HG03196 (cell line): ENCODE results near the gene MTA1.

Experiments used
- ATAC-seq: cut with Tn5 transposase; IDR thresholded peaks from one replicate; pipeline ENCODE4 v1.9.1; 2021; ENCODE audit not compliant: unreplicated experiment

The MTA1 gene

DNA sequence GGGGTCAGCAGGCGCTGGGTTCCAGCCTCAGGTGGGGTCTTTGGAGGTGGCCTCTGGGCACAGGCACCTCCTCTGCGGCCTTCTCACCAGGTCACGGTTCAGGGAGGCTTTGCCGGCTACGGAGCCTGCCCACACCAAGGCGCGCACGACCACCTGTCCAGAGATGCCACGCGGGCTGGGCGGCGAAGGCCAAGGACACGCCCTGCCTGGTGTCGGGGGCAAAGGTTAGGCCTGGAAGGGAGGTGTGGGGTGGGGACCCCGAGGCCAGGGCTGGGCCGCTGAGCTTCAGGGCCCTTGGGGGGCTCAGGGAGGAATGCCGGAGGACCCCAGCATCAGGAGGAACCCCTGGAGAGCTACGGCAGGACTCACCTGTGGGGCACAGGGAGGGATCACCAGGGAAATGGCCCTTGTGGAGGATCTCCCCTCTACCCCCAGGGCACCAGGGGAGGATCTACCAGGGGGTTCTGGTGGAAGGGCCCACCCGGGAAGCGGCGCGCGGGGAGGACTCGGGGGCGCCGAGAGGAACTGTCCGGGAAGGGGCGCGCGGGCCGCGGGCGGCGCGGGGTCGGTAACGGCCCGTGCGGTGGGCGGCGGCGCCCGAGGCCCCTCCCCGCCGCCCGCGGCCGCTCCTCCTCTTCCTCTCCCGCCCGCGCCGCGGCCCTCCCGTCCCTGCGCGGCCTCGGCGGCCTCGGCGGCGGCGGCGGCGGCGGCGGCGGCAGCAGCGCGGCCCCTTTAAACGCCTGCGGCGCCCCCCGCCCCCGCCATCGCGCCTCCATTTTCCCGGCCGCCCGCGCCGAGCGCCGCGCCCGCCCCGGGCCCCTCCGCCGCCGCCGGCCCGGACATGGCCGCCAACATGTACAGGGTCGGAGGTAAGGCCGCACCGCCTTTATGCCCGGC lies at the start of gene MTA1:
Gene MTA1 (plus strand): TSS at position 633 of the 897 bp plus-strand sequence. CDS start 209 bp downstream, at position 842.
- ATAC-seq: no peak

DNA sequence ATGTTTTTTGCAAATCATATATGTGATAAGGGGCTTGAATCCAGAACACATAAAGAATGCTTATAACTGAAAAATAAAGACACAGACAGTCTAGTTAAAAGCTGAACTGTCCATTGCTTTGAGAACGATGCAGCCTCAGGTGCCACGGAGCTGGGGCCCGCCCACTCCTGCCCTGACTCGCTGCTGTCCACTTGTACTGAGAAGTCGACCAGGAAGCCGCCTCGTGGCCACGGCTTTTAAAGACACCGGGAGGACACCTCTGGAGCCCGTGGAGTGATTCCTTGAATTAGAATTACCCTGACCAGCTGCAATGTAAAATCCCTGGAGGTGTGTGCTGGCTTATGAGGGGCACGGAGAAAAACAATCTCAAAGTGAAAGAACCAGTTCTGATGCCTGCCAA lies 45.2 kb upstream of the MTA1 start:
- no peak for ATAC-seq

GRCh38 chr14:105375635-105376057 lies 44.0 kb upstream of the MTA1 start:
- no peak for ATAC-seq

GRCh38 chr14:105376521-105377440 lies 42.8 kb upstream of the MTA1 start:
- ATAC-seq: no peak

DNA sequence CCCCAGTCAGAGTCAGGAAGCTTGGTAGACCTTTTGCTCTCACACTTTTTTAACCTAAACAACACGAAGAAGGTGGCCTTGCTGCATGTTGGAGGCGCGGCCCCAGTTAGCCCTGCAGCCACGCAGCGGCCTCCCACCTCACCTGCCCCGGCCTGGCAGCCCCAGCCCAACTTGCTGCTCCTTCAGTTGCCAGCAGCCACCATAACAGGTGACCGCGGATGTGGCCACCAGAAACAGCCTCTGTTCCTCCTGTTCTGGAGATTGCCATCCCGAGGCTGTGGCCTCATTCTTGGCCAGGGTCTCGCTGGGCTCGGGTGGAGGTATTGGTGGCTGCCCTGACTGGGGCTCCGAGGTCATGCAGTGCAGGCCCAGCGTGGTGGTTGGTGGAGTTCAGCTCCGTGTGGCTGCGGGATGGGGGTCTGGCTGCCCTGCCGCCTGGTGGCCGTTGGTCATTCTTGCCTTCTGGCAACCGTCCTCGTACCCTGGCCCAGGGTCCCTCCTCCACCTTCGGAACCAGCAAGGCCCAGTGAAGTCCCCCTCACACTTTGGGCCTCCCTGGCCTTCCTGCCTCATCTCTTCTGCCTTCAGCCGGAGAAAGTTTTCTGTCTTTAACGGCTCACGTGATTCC lies 42.0 kb upstream of the MTA1 start:
- no peak for ATAC-seq

GRCh38 chr14:105378199-105378598 lies 41.4 kb upstream of the MTA1 start:
- no peak for ATAC-seq

- ATAC-seq: no peak
These were observed 40.5 kb upstream of the MTA1 start for GRCh38 chr14:105378873-105379685.

DNA sequence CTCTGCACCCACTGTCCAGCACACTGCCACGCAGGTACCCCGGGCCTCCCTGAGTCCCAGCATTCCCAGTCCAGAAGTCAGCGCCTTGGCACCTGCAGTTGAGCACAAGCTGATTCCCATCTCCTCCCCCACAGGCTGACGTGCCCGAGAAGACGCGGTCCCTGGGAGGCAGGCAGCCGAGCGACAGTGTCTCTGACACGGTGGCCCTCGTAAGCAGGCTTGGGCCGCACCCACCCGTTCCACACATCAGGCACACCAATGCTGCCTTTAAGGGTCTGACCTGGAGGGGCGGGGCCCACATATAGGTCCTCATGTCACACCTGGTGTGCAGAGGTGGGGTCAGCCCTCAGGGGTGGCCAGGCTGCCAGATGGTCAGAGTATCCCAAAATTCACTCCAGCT lies 39.7 kb upstream of the MTA1 start:
- ATAC-seq: no peak

DNA sequence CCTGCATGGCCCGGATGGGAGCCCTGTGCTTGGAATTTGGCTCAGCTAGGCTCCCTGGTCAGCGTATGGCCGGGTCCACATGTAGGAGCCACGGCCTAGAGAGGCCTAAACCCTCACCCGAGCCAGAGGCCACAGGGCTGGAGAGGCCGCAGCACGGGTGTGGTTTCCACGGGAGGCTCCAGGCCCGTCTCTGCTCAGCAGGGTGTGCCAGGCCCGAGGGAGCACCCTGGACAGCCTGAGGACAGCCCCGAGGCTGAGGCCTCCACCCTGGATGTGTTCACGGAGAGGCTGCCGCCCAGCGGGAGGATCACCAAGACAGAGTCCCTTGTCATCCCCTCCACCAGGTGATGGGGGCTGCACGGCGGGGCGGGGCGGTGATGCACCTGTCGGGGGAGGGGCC lies 38.9 kb upstream of the MTA1 start:
- ATAC-seq: no peak

DNA sequence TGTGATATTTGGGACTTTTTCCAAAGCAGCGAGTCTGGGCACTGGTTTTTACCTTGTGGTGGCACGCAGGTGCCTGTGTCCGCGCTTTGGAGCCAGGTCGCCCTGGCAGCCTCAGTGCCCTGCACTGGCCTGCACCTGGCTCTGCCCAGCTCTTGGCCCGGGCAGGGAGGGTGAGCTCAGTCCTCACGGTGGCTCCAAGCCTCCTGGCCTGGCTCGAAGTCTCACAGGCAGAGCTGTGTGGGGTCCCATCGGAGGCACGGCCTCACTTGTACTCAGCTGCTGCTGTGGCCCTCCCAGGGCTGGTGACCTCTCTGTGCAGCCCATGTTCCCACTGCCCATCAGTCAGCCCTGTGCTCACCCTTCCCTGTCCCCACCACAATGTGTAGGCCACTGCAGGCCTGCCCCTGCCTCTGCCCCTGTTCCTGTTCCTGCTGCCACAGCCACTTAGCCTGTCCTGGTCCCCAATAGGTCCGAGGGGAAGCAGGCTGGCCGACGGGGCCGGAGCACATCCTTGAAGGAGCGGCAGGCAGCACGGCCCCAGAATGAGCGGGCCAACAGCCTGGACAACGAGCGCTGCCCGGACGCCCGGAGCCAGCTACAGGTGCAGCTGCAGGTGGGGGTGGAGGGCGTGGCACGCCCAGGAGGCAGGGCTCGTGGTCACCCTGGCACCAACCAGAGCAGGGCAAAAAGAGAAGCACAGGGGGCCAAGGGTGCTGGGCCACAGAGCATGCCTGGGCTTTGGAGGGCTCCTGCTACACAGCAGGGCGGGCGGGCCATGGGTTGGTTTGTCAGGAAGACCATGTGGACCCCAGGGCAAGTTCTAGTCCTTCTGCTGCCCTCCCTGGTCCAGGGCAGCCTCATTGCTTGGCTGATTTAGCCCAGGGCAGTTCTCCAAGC lies 37.9 kb upstream of the MTA1 start:
- ATAC-seq: no peak

GRCh38 chr14:105382343-105383082 lies 37.1 kb upstream of the MTA1 start:
- no peak for ATAC-seq

DNA sequence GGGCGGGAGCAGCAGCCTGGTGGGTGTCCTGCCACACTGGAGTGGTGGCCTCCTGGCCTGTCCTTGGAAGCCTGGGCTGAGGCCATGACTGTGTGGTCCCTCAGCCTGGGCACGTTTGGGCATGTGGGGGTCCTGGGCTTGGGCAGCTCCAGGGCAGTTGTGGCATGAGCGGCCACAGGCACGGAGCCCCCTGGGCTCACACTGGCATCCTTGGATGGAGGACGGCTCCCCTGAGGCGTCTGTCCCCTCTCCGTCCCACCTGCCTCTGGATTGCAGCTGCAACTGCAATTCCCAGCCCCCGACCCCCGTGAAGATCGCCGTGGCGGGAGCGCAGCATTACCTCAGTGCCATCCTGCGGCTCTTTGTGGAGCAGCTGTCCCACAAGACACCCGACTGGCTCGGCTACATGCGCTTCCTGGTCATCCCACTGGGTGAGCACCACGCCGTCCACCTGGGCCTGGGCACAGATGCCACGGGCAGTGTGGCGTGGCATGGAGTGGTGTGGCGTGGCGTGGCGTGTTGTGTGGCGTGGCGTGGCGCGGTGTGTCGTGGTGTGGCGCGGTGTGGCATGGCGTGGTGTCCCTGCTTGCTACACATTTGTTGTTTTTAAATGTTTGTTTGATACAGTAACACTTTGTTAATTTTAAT lies 36.4 kb upstream of the MTA1 start:
- ATAC-seq: no peak

- no peak for ATAC-seq
These were observed 35.5 kb upstream of the MTA1 start for GRCh38 chr14:105384041-105384557.

DNA sequence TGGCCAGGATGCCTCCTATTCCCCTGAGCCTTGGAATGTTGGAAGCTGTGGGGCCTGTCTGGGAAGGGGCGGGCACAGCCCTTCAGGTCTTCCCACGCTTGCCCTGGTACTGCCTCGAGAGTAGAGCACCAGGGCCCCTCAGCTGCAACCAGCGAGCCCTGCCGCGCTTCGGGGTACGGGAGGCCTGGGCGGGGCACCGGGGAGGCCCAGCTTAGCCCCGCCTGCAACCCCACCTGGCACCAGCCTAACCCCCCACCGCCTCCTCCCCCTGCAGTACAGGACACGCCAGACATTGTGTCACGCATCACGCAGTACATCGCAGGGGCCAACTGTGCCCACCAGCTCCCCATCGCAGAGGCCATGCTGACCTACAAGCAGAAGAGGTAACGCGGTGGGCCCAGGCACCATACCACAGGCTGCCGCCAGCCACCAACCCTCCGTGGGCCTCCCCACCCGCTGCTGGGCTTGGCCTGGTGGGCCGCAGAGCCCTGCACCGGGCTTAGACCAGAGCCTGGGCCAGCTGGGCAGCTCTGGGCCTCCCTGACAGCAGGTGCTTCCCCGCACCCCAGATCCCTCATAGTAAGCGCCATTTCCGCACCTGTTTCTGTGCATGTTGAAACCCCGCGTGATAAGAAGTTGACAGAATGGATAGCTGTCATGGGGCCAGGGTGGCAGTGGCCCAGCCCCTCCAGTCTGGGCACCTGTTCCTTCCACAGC lies 34.9 kb upstream of the MTA1 start:
- no peak for ATAC-seq

DNA sequence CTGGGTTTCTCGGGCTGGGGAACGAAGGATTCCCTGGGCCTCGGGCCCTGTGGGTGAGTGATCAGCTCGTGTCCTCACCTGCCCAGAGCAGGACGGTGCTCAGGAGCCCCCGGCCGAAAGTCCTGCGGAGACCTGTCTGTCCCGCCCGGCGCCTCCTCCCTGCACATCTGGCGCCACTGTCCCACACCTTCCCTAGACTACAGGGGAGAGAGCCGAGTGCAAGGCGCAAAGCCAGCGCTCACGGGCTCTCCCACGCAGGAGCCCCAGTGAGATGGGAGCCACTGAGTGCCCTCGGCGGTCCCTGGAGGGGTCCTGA lies 34.3 kb upstream of the MTA1 start:
- ATAC-seq: no peak

DNA sequence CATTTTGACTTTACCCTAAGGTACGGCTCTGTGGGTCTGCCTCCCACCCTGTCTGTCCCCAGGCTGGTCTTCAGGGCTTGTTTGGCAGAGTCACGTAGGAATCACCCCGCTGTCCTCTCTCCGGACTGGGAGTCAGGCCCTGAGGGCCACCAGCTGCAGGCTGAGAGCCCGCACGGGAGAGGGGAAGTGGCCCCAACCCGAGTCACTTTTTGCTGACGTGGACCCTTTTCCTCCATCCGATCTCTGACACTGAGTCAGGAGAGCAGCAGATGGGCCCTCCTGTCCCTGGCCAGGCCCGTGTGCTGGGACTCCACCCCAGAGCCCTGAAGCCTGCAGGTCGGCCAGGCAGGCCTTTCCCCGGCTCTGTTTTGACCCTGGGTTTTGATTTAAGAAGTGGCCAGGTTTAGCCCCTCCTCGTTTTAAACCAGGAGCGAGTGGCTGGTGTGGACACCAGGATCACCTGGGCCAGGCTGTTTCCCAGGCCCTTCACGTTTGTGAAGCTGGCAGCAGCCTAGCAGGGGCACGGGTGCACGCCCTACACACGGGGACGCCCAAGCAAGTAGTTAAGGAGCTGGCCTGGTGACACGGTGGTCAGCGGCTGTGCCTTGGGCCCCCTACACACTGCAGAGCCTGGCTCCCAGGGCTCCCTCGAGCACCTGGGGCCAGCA lies 33.8 kb upstream of the MTA1 start:
- no peak for ATAC-seq
